GM19397 (cell line): Measurements from ENCODE around the gene GRPEL2.

ENCODE experiments used
- ATAC-seq: cut with Tn5 transposase; IDR thresholded peaks from one replicate; pipeline ENCODE4 v1.9.1; 2021; ENCODE audit warnings: mild to moderate bottlenecking, moderate library complexity; ENCODE audit not compliant: unreplicated experiment

The GRPEL2 gene, protein sequence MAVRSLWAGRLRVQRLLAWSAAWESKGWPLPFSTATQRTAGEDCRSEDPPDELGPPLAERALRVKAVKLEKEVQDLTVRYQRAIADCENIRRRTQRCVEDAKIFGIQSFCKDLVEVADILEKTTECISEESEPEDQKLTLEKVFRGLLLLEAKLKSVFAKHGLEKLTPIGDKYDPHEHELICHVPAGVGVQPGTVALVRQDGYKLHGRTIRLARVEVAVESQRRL

DNA sequence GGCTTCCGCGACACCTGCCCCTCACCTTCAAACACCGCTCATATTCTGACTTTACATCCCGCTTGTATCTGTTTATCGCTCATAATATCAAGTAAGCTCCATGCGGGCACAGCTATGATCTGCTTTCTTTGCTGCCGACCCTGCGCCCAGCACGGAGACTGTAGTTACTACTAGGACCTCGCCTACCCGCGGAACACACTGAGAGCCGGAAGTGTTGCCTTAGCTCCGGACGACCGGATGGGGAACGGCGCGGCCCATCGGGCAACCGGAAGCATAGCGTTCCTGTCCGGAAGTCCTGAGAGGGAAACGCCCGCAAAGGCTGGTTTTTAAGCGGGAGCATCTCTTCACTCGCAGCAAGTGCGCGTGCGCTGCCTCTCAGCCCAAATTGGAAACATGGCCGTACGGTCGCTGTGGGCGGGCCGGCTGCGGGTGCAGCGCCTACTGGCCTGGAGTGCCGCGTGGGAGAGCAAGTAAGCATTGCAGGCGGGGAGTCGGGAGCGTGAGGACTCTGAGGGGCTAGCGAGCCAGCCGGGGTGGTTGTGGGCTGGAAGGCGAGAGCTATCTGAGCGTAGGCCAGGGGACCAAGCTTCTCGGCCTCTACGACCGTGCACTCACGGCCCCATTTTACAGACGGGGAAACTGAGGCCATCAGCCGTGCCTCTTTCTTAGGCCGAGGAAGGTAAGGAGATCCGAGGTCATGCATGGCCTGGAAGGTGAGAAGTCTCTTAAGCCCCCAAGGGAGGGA is at the start of gene GRPEL2:
TSS of gene GRPEL2 (plus strand) at position 353 of the 745 bp plus-strand sequence. CDS start at position 394, 41 bp downstream.
- ATAC-seq, result peak; percentile 96

DNA sequence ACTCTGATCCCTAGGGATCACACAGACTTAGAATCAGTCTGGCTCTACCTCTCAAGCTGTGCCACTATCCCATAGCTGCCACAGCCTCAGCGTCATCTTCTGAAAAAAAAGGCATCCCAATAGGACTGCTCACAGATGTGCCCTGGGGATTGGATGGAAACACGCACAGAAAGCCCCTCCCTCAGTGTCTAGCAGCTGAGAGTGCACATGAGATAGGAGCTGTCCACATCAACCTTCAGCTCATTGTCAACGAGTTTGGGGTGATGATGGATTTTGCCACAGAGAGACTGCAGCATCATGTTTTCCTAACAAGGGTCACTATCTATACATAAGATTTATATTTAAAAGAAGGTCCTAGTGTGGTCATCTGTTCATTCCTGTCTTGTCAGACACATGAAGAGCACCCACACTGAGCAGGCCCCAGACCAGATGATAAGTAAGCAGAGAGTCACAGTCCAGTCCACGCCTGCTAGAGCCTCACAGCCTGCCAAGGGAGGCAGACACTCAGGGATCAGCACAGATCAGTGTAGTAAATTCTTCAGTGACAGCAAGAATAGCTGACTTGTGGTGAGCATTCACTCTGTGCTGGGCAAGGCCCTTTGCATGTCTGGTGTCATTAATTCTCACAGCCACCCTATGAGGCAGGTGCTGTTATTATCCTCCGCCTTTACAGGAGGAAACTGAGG is 47.8 kb upstream of the GRPEL2 start:
- ATAC-seq, result no peak

GRCh38 chr5:149298163-149298562 is 47.1 kb upstream of the GRPEL2 start:
- no peak for ATAC-seq

DNA sequence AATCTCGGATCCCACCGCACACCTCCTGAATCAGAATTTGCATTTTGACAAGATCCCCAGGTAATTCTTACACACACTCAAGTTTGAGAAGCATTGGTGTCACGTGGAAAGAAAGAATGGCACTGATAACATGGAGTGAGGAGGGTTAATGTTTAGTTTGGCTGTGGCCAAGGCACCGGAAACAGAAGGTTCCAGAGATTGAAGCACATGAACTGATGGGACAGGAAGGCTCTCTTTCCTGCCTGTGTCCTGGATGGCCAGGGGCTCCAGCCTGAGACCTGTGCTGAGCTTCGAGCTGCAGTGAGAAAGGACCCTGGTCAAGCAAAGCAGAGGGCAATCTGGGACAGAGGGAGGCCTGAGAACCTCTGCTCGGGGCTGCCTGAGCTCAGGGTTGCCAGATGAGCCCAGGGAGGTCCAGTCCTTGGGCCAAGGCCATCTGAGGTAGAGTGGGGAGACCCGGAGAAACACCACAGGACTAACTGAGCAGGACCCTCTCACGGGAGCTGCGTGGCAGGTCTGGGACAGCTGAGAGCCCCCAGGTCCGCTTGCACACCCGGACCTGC is 46.4 kb upstream of the GRPEL2 start:
- ATAC-seq, result no peak

- no peak for ATAC-seq
Observed at GRCh38 chr5:149299451-149300054, 45.7 kb upstream of the GRPEL2 start.

GRCh38 chr5:149300441-149300840 is 44.9 kb upstream of the GRPEL2 start:
- no peak for ATAC-seq

- no peak for ATAC-seq
Observed at GRCh38 chr5:149301049-149301743, 44.1 kb upstream of the GRPEL2 start.

DNA sequence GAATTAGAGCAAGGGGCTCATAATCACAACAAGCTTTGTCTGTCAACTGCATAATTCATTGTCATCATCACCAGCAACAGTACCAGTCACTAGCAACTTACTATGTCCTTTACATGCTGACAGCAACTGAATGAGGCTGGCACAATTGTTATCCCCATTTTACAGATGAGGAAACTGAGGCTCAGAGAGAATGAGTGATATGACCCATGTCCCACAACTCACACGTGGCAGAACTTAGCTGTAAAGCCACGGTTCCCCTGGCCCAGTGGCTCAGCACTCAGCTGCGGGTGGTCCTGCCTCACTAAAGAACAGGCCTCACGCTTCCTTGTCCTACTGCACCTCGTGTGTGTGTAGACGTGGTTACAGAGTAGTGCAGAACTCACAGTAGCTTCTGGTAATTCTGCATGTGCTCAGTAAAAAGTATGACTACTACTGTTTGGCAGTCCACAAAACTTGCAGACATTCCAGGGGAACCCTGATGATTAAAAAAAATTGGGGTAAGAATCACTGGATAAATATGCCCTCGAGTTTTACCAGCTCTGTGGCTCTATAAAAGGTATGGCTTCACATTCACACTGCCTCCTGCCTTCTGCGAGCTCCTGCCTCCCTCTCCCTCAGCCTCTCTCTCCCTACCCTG is 43.4 kb upstream of the GRPEL2 start:
- no peak for ATAC-seq

- no peak for ATAC-seq
Observed at GRCh38 chr5:149302641-149303040, 42.7 kb upstream of the GRPEL2 start.

DNA sequence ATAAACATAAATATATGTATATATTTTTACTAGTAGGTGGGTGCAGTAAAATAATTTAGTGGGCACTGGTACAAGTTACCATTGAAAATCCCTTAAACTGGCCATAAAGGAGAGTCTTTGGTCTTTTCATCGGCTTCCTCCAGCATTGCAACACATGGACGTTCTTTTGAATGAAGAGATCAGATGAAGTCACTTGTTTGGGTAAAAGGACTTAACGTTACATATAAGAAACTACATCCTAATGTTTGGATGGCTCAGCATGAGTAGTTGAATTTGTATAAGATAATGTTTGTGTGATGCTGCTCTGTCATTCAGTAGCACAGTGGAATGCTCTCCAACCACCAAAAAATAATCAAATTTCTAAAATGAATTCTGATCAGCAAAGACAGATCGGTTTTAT is 42.1 kb upstream of the GRPEL2 start:
- ATAC-seq, result no peak

DNA sequence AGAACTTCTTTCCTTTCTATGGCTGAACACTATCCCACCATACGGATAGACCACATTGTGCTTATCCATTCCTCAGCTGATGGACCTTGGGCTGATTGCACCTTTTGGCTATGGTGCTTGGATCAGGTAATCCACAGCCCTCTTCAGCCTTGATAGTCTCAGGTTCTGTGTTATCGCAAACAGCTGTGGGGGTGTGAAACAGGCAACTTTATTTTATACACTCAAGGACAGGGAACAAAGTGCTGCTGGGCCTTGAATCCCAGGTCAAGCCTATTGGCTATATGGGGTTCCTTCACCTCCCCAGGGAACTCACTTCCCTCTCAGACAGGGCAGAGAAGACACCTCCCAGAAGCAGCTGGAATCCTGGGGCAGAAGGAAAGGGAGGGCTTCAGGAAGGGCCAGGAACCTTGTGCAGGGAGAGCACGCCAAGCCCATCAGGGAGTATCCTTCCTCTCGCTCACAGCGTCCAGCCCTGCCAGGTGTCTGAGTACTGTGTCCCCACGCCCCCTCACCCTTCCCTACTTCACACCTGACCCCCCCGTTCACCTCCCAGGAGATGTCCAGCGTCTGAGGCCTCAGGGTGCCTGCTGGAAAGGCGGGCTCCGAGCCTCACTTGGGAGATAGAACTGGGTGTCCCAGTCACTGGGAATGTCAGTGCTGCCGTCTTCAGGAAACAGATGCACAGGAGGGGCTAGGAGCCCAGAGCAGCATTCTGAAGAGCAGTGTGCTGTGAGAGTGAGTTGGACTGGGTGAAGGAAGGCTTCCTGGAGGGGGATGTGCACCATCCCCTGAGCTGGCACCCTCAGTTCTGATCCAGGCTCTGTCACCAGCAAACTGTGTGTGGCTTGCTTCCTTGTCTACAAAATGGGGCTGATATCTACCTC is 40.9 kb upstream of the GRPEL2 start:
- no peak for ATAC-seq

DNA sequence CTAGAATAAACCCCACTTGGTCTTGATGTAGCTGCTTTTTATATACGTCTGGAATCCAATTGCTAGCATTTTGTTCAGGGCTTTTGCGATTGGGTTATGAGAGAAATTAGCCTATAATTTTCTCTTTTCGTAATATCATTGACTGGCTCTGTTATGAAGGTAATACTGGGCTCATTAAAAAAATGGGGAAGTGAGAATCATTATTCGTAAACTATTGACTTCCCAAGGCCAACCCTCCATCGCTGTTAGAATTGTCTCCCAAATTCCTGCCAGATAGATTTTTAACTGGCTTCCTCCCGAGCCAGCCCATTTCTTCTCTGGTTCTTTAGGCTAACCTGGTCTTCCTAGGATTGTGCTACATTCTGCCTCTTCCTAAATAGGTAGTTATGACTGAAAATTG is 35.9 kb upstream of the GRPEL2 start:
- ATAC-seq, result no peak

DNA sequence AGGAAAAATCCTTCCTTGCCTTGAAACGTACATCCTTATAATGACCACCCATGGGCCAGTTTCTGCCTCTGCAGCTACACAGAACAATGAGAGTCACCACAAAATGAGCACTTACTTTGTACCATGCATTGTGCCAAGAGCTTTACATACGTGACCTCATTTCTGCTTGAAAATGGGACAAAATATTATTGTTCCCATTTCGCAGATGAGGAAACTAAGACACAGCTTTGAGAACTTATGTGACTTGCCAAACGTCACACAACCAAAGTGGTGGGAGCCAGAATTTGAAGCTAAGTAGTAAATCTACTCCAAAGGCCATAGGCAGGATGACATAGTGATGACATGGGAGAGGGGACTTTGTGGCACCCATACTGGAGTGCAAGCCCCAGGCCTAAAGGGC is 34.8 kb upstream of the GRPEL2 start:
- ATAC-seq, result no peak

GRCh38 chr5:149310947-149311658 is 34.2 kb upstream of the GRPEL2 start:
- ATAC-seq, result no peak

GRCh38 chr5:149313151-149313841 is 32.0 kb upstream of the GRPEL2 start:
- no peak for ATAC-seq

- ATAC-seq, result no peak
Observed at GRCh38 chr5:149314571-149315111, 30.7 kb upstream of the GRPEL2 start.

DNA sequence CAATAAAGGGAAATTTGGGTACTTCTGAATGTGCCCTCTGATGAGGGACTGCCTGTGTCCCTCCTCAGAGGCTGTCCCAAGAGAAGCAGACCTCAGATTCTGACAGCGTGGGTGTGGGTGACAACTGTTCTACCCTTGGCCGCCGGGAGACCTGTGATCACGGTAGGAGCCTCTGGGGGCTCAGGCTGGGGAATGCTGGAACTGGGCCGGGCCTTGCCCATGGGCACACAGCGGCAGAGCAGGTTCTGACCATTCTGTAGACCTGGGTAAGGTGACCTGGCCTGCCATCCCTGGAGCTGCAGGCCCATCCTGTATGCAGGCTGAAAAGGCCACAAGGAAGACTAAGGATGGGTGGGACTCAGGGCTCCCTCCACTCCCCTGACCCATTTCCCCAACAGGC is 29.5 kb upstream of the GRPEL2 start:
- ATAC-seq, result no peak
